GM10248 (cell line): ENCODE results near the gene GPC6.

Source experiments
- CTCF ChIA-PET: fragments of 300-600 bp; sonication (Branson Sonifier 250); formaldehyde crosslinking; extraction: SDS; loops from one replicate; lab custom pipeline; 2021; ENCODE audit warnings: antibody characterized with exemption; lab: Yijun Ruan, JAX
- POLR2A ChIA-PET: fragments of 350-650 bp; sonication (Branson Sonifier 250); formaldehyde crosslinking; extraction: SDS; loops from one replicate; lab custom pipeline; 2020; ENCODE audit warnings: antibody characterized with exemption; lab: Yijun Ruan, JAX
- DNase-seq: peaks from one replicate; pipeline ENCODE4 v3.0.0; 2012; ENCODE audit errors: extremely low spot score
- CTCF ChIP-seq: IDR thresholded peaks from 2 replicates; pipeline ENCODE4 v1.5.1; 2012; ENCODE audit warnings: mild to moderate bottlenecking, low read depth; ENCODE audit errors: extremely low read depth, missing control alignments, control extremely low read depth

Gene GPC6

GRCh38 chr13:93234459-93234858 is 7.9 kb downstream of the GPC6 start:
- CTCF ChIA-PET: interaction anchor here (0.7 kb wide), 1 partner anchor 14 kb away, joined by 3 read pairs; no protein-coding TSS in a partner anchor
- no peak for DNase-seq
- POLR2A ChIA-PET: no interaction called here
- TF ChIP-seq CTCF: no peak

GRCh38 chr13:93235258-93236015 is 8.8 kb downstream of the GPC6 start:
- DNase-seq: no peak
- ChIA-PET CTCF (no interaction called here), POLR2A (no interaction called here)
- TF ChIP-seq CTCF: no peak

- ChIA-PET POLR2A (no interaction called here), CTCF (interaction anchor here (1.2 to 1.6 kb wide), 2 partner anchors 9 to 13 kb away, joined by 3 to 5 read pairs; no protein-coding TSS in a partner anchor)
- TF ChIP-seq CTCF: no peak
- DNase-seq: no peak
Measured at GRCh38 chr13:93238711-93239110, 12.1 kb downstream of the GPC6 start.

GRCh38 chr13:93243375-93244063 is 16.9 kb downstream of the GPC6 start:
- POLR2A ChIA-PET: no interaction called here
- no peak for DNase-seq
- CTCF ChIA-PET: interaction anchor here (1.2 to 1.4 kb wide), 3 partner anchors 13 to 24 kb away, joined by 3 to 5 read pairs (median 4); no protein-coding TSS in a partner anchor
- no peak for TF ChIP-seq CTCF

- CTCF ChIA-PET: interaction anchor here (1.2 to 1.4 kb wide), 3 partner anchors 12 to 25 kb away, joined by 3 to 5 read pairs (median 4); no protein-coding TSS in a partner anchor
Measured at GRCh38 chr13:93244141-93244917, 17.7 kb downstream of the GPC6 start.

More at GRCh38 chr13:93244141-93244917, 17.7 kb downstream of the GPC6 start:
- POLR2A ChIA-PET: no interaction called here
- TF ChIP-seq CTCF: no peak
- no peak for DNase-seq
